Keratinocyte (primary cell): ENCODE data around the gene RCOR3. TPM values are rescaled to one million over a fixed set of nuclear protein-coding genes. Genes with fewer than 3 reads are reported as not detected.
"Not testable (repeated sequence)": the region's sequence is repeated elsewhere in the genome, so short reads cannot be mapped to it uniquely, and the experiment has no call there.

Experiments used
- DNase-seq: peaks from one replicate; pipeline ENCODE4 v3.0.0-alpha.2; 2011; ENCODE audit warnings: low read depth, missing footprints, low spot score
- FAIRE-seq: peaks from 2 replicates; lab custom pipeline; 2011; peaks lifted over from hg19 to GRCh38; lab: Jason Lieb, UNC
- H2AFZ ChIP-seq: 2 replicates; pipeline ENCODE4 v1.6.0; 2012; ENCODE audit warnings: low read length, control low read depth, inconsistent platforms; ENCODE audit not compliant: control insufficient read depth
- H3K27ac ChIP-seq: 2 replicates; pipeline ENCODE4 v1.5.1; 2011; ENCODE audit warnings: low read length; ENCODE audit not compliant: control insufficient read depth, insufficient read depth
- H3K27me3 ChIP-seq: 3 replicates; pipeline ENCODE4 v1.6.0; 2011; ENCODE audit warnings: low read length; ENCODE audit not compliant: control insufficient read depth, insufficient read depth; ENCODE audit errors: extremely low read depth
- H3K36me3 ChIP-seq, 2 experiments: 2 replicates in 1 of 2; 3 replicates in 1 of 2; pipeline ENCODE4 v1.5.1; 2011; ENCODE audit warnings: low read length in 2 of 2, mild to moderate bottlenecking in 1 of 2; ENCODE audit not compliant: control insufficient read depth in 2 of 2, insufficient read depth in 2 of 2; ENCODE audit errors: extremely low read depth in 1 of 2
- H3K4me1 ChIP-seq: 3 replicates; pipeline ENCODE4 v1.5.1; 2011; ENCODE audit warnings: low read length; ENCODE audit not compliant: control insufficient read depth, insufficient read depth; ENCODE audit errors: extremely low read depth
- H3K4me2 ChIP-seq: 3 replicates; pipeline ENCODE4 v1.6.0; 2011; ENCODE audit warnings: low read depth, low read length; ENCODE audit not compliant: control insufficient read depth, insufficient read depth; ENCODE audit errors: extremely low read depth
- H3K4me3 ChIP-seq, 3 experiments: fragments of 200-600 bp in 1 of 3; sonication (generic) in 1 of 3; 2 replicates in 2 of 3; 3 replicates in 1 of 3; pipeline ENCODE4 v1.5.1; 2011 to 2016; ENCODE audit warnings: low read length in 3 of 3, mild to moderate bottlenecking in 3 of 3, control low read depth in 2 of 3, inconsistent platforms in 1 of 3, low read depth in 1 of 3, mixed read lengths in 1 of 3, mixed run types in 1 of 3, moderate library complexity in 1 of 3; ENCODE audit not compliant: control insufficient read depth in 2 of 3, insufficient read depth in 2 of 3; ENCODE audit errors: extremely low read depth in 1 of 3
- H3K79me2 ChIP-seq: 2 replicates; pipeline ENCODE4 v1.6.0; 2012; ENCODE audit warnings: low read length; ENCODE audit not compliant: control insufficient read depth, insufficient read depth
- H3K9ac ChIP-seq: 3 replicates; pipeline ENCODE4 v1.6.0; 2011; ENCODE audit warnings: low read length; ENCODE audit not compliant: control insufficient read depth, insufficient read depth; ENCODE audit errors: extremely low read depth
- H3K9me1 ChIP-seq: 3 replicates; pipeline ENCODE4 v1.6.0; 2011; ENCODE audit warnings: low read length; ENCODE audit not compliant: control insufficient read depth, insufficient read depth; ENCODE audit errors: extremely low read depth
- H3K9me3 ChIP-seq: 2 replicates; pipeline ENCODE4 v1.5.1; 2012; ENCODE audit warnings: low read depth, low read length; ENCODE audit not compliant: control insufficient read depth
- H4K20me1 ChIP-seq: 3 replicates; pipeline ENCODE4 v1.6.0; 2011; ENCODE audit warnings: low read length; ENCODE audit not compliant: control insufficient read depth, insufficient read depth; ENCODE audit errors: extremely low read depth
- EZH2 ChIP-seq: IDR thresholded peaks from one replicate; pipeline ENCODE4 v1.6.1; 2012; ENCODE audit warnings: inconsistent platforms, mild to moderate bottlenecking, low read length, moderate library complexity
- dilution Hi-C: fragments of 300-500 bp; cut with MboI; formaldehyde crosslinking; loops from one replicate; pipeline ENCODE4 v1.7.0; 2020; ENCODE audit warnings: low sequenced_read_pairs; ENCODE audit not compliant: extremely low pct_ligation_motif_present
- polyA plus RNA-seq, 5 experiments: library from polyadenylated mRNA; depleted of rRNA in 3 of 5; stranded (reverse) in 3 of 5; stranded (forward) in 1 of 5; unstranded in 1 of 5; fragments of >200 nt; gene quantifications; 1 replicate in 1 of 5; 2 replicates in 3 of 5; 3 replicates in 1 of 5; pipeline versions ENCODE4 v1.2.1 to v1.2.3, GENCODE V29; 2011 to 2012; ENCODE audit warnings: missing spikeins in 2 of 5, low read depth in 1 of 5, low replicate concordance in 1 of 5
- TF ChIP-seq, protein P1 (sequence below), 3 experiments: IDR thresholded peaks in 1 of 3; conservative IDR thresholded peaks in 1 of 3; optimal IDR thresholded peaks in 1 of 3; 2 replicates in 2 of 3; 3 replicates in 1 of 3; pipeline versions ENCODE3 to v1.5.1; 2011; ENCODE audit warnings: low read length in 3 of 3, mild to moderate bottlenecking in 3 of 3, moderate library complexity in 2 of 3, control low read depth in 1 of 3, inconsistent platforms in 1 of 3; ENCODE audit not compliant: insufficient read depth in 2 of 3; ENCODE audit errors: extremely low read depth in 1 of 3

Gene RCOR3
- polyA plus RNA-seq, 1 donor (not counting 4 experiments of a cell fraction or from before 2014, with no cell fraction given) = 35.7 TPM

DNA sequence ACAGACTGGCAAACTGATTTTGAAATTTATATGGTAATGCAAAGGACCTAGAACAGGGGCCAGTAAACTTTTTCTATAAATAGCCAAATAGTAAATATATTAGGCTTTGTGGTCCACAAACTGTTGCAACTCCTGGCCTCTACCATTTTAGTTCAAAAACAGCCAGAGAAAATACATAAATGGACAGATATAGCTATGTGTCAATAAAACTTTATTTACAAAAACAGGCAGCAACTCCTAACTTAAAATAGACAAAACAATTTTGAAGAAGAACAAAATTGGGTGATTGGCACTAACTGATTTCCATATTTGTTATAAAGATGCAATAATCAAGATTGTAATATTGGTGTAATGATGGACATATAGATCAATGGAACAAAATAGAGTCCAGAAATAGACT is 60.7 kb downstream of the RCOR3 start:
- dilution Hi-C loops = no loop called here
- Histone ChIP-seq H3K36me3 (no peaks in the 10 kb centered on the region), H3K9ac (no peak overlapping the region), H3K27me3 (no peaks in the 10 kb centered on the region), H3K4me3 (no peak overlapping the region), H3K4me1 (no peaks in the 10 kb centered on the region), H3K9me1 (no peaks in the 10 kb centered on the region), H4K20me1 (no peaks in the 10 kb centered on the region), H3K27ac (no peak overlapping the region), H3K79me2 (no peaks in the 10 kb centered on the region), H2AFZ (no peak overlapping the region), H3K9me3 (no peaks in the 10 kb centered on the region), H3K4me2 (no peak overlapping the region)
- no peak for FAIRE-seq
- DNase-seq = no peak
- no peak for TF ChIP-seq EZH2
- TF ChIP-seq, protein P1, sequence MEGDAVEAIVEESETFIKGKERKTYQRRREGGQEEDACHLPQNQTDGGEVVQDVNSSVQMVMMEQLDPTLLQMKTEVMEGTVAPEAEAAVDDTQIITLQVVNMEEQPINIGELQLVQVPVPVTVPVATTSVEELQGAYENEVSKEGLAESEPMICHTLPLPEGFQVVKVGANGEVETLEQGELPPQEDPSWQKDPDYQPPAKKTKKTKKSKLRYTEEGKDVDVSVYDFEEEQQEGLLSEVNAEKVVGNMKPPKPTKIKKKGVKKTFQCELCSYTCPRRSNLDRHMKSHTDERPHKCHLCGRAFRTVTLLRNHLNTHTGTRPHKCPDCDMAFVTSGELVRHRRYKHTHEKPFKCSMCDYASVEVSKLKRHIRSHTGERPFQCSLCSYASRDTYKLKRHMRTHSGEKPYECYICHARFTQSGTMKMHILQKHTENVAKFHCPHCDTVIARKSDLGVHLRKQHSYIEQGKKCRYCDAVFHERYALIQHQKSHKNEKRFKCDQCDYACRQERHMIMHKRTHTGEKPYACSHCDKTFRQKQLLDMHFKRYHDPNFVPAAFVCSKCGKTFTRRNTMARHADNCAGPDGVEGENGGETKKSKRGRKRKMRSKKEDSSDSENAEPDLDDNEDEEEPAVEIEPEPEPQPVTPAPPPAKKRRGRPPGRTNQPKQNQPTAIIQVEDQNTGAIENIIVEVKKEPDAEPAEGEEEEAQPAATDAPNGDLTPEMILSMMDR (optimal IDR thresholded peaks at IDR 0.05 in 1 of 3, IDR thresholded peaks at IDR 0.05 in 1 of 3, conservative IDR thresholded peaks at IDR 0.05 in 1 of 3; ENCODE audit: extremely low read depth in 1 of 3, insufficient read depth in 2 of 3, low read length in 3 of 3) = no peak

DNA sequence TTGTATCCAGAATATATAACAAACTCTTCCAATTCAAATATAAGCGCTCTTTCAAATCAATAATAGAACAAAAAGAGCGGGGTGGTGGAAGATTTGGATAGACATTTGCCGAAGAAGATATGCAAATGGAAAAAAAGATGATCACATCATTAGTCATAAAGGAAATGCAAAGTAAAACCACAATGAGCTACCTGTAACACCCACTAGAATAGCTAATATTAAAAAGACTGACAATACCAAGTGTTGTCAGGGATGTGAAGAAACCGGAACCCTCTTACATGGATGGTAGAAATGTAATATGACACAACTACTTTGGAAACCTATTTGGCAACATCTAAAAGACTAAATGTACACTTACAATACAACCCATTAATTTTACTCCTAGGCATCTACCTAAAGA is 61.8 kb downstream of the RCOR3 start:
- no peaks in the 10 kb centered on the region for H3K9me1 ChIP-seq
- H3K27ac ChIP-seq = no peak overlapping the region
- TF ChIP-seq, protein P1 (optimal IDR thresholded peaks at IDR 0.05 in 1 of 3, IDR thresholded peaks at IDR 0.05 in 1 of 3, conservative IDR thresholded peaks at IDR 0.05 in 1 of 3; ENCODE audit: extremely low read depth in 1 of 3, insufficient read depth in 2 of 3, low read length in 3 of 3) = no peak
- no peak for TF ChIP-seq EZH2
- dilution Hi-C loops = no loop called here
- H3K27me3 ChIP-seq = no peaks in the 10 kb centered on the region
- FAIRE-seq (peak; percentile 67), DNase-seq (peak; percentile 15)
- H3K4me2 ChIP-seq = no peak overlapping the region
- no peaks in the 10 kb centered on the region for H3K79me2 ChIP-seq
- H3K9ac ChIP-seq = no peak overlapping the region
- no peaks in the 10 kb centered on the region for H3K36me3 ChIP-seq
- no peaks in the 10 kb centered on the region for H3K4me1 ChIP-seq
- no peaks in the 10 kb centered on the region for H4K20me1 ChIP-seq
- no peak overlapping the region for H2AFZ ChIP-seq
- H3K9me3 ChIP-seq = no peaks in the 10 kb centered on the region
- no peak overlapping the region for H3K4me3 ChIP-seq

DNA sequence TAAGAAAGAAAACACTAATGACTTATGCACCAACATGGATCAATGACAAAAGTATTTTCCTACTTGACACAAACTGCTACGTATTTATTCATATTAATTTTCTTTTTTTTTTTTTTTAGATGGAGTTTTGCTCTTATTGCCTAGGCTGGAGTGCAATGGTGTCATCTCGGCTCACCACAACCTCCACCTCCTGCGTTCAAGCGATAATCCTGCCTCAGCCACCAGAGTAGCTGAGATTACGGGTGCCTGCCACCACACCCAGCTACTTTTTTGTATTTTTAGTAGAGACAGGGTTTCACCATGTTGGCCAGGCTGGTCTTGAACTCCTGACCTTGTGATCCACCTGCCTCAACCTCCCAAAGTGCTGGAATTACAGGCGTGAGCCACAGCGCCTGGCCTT is 62.5 kb downstream of the RCOR3 start:
- H3K79me2 ChIP-seq, H4K20me1 ChIP-seq, H3K4me3 ChIP-seq, H3K9me3 ChIP-seq, H3K27me3 ChIP-seq, DNase-seq, H3K9me1 ChIP-seq, H3K4me1 ChIP-seq, dilution Hi-C loops, H2AFZ ChIP-seq, H3K4me2 ChIP-seq, H3K9ac ChIP-seq, H3K36me3 ChIP-seq, FAIRE-seq, H3K27ac ChIP-seq: not testable (repeated sequence)
